K562 (cell line): ENCODE results near the gene PIK3C2B. TPM values are rescaled to one million over a fixed set of nuclear protein-coding genes. Genes with fewer than 3 reads are reported as not detected.
A peak's percentile ranks its signal among the peaks of the same experiment; 100 is the strongest.

Experiments used
- ATAC-seq: fragments of 200-7000 bp; cut with Tn5 transposase; 3 replicates; pipeline ENCODE4 v1.9.1; 2020; ENCODE audit warnings: moderate library complexity
- BruUV-seq: library from RNA; stranded (reverse); fragments of 400-500 nt; replicated peaks from 2 replicates; lab custom pipeline; 2021; lab: Mats Ljungman, UMichigan
- CTCF ChIA-PET: fragments of 300-600 bp; formaldehyde crosslinking; extraction: SDS; loops from one replicate; lab custom pipeline; 2021; ENCODE audit warnings: low intra/inter-chr PET ratio; lab: Yijun Ruan, JAX
- POLR2A ChIA-PET: fragments of 300-600, 350-650 bp; sonication (Branson Sonifier 250); formaldehyde crosslinking; extraction: SDS; loops from one replicate; lab custom pipeline; 2021; ENCODE audit warnings: antibody characterized with exemption, inconsistent platforms; lab: Yijun Ruan, JAX
- DNase-seq, 4 experiments: peaks; one replicate each; pipeline versions ENCODE4 v3.0.0 to v3.0.0-alpha.2; 2011 to 2018; ENCODE audit warnings: low spot score in 3 of 4, mixed read lengths in 3 of 4; ENCODE audit errors: extremely low read depth in 1 of 4
- FAIRE-seq: peaks from 2 replicates; lab custom pipeline; 2011; peaks lifted over from hg19 to GRCh38; lab: Jason Lieb, UNC
- H2AFZ ChIP-seq: 2 replicates; pipeline ENCODE4 v1.6.0; 2011; ENCODE audit warnings: low read depth, low read length, control low read depth, inconsistent platforms
- H3K27ac ChIP-seq: fragments of 200-600 bp; 3 replicates; pipeline ENCODE4 v1.8.0; 2011; ENCODE audit warnings: low read depth, mild to moderate bottlenecking, control low read depth, inconsistent platforms, low read length, moderate library complexity, mixed read lengths; ENCODE audit errors: extremely low read depth
- H3K27me3 ChIP-seq, 2 experiments: fragments of 300-600 bp in 1 of 2; 2 replicates in 1 of 2; 3 replicates in 1 of 2; pipeline versions ENCODE4 v1.6.0 to v1.8.0; 2011; ENCODE audit warnings: inconsistent platforms in 2 of 2, low read length in 2 of 2, mild to moderate bottlenecking in 1 of 2, mixed read lengths in 1 of 2, moderate library complexity in 1 of 2; ENCODE audit not compliant: control insufficient read depth in 2 of 2, insufficient read depth in 2 of 2
- H3K36me3 ChIP-seq: fragments of 300-600 bp; 3 replicates; pipeline ENCODE4 v1.8.0; 2011; ENCODE audit warnings: mild to moderate bottlenecking, low read length, inconsistent platforms; ENCODE audit not compliant: control insufficient read depth, insufficient read depth
- H3K4me1 ChIP-seq, 2 experiments: fragments of 200-600 bp in 1 of 2; replicated peaks in 1 of 2; 2 replicates in 1 of 2; 3 replicates in 1 of 2; pipeline versions ENCODE4 v1.5.1 to v1.8.0; 2011; ENCODE audit warnings: inconsistent platforms in 2 of 2, low read length in 2 of 2, mild to moderate bottlenecking in 1 of 2, mixed read lengths in 1 of 2, moderate library complexity in 1 of 2; ENCODE audit not compliant: control insufficient read depth in 2 of 2, insufficient read depth in 2 of 2
- H3K4me2 ChIP-seq: 2 replicates; pipeline ENCODE4 v1.6.1; 2011; ENCODE audit warnings: low read length, control low read depth, inconsistent platforms, mixed read lengths; ENCODE audit not compliant: insufficient read depth
- H3K4me3 ChIP-seq: fragments of 200-600 bp; sonication (generic), shearing (Covaris generic); 2 replicates; pipeline ENCODE4 v1.5.1; 2016; ENCODE audit warnings: control low read depth, inconsistent platforms
- H3K79me2 ChIP-seq: fragments of 200-600 bp; 3 replicates; pipeline ENCODE4 v1.8.0; 2011; ENCODE audit warnings: low read length, inconsistent platforms; ENCODE audit not compliant: control insufficient read depth, insufficient read depth
- H3K9ac ChIP-seq, 2 experiments: 2 replicates each; pipeline versions ENCODE4 v1.6.0 to v1.6.1; 2011; ENCODE audit warnings: low read depth in 2 of 2, low read length in 2 of 2, control low read depth in 1 of 2, inconsistent platforms in 1 of 2, mild to moderate bottlenecking in 1 of 2, mixed read lengths in 1 of 2; ENCODE audit not compliant: insufficient read depth in 1 of 2
- H3K9me1 ChIP-seq: one replicate; pipeline ENCODE4 v1.6.0; 2011; ENCODE audit warnings: inconsistent platforms, mild to moderate bottlenecking, low read length, moderate library complexity; ENCODE audit not compliant: control insufficient read depth, insufficient read depth
- H3K9me3 ChIP-seq: replicated peaks from 2 replicates; pipeline ENCODE4 v1.5.1; 2011; ENCODE audit warnings: low read depth, low read length, inconsistent platforms; ENCODE audit not compliant: control insufficient read depth, insufficient read depth
- H4K20me1 ChIP-seq: replicated peaks from 2 replicates; pipeline ENCODE4 v1.6.1; 2011; ENCODE audit warnings: low read length, inconsistent platforms, mixed read lengths; ENCODE audit not compliant: control insufficient read depth, insufficient read depth
- CBFA2T2 ChIP-seq: fragments of 450-650 bp; conservative IDR thresholded peaks from 2 replicates; pipeline ENCODE4 v1.6.1; 2017; ENCODE audit warnings: mild to moderate bottlenecking
- CEBPB ChIP-seq: fragments of 450-650 bp; IDR thresholded peaks from 2 replicates; pipeline ENCODE4 v1.6.1; 2016; ENCODE audit warnings: missing genetic modification characterization, missing compliant biosample characterization
- FOXO4 ChIP-seq: fragments of 450-650 bp; formaldehyde crosslinking; IDR thresholded peaks from 2 replicates; pipeline ENCODE4 v1.4.0; 2020; ENCODE audit warnings: mild to moderate bottlenecking, moderate library complexity
- NCOR1 ChIP-seq: fragments of 450-650 bp; IDR thresholded peaks from 2 replicates; pipeline ENCODE4 v1.6.1; 2016; ENCODE audit warnings: mild to moderate bottlenecking, moderate library complexity
- RCOR1 ChIP-seq, 2 experiments: IDR thresholded peaks; 2 replicates each; pipeline ENCODE4 v1.6.1; 2012; ENCODE audit warnings: low read depth in 2 of 2, low read length in 2 of 2, borderline replicate concordance in 1 of 2, improper control_type of control experiment in 1 of 2
- TEAD2 ChIP-seq: fragments of 450-650 bp; IDR thresholded peaks from 2 replicates; pipeline ENCODE4 v1.6.1; 2016; ENCODE audit warnings: missing genetic modification characterization, control low read depth, missing compliant biosample characterization
- THAP12 ChIP-seq: fragments of 250-450 bp; sonication (Bioruptor Pico); IDR thresholded peaks from 2 replicates; pipeline ENCODE4 v1.9.0; 2021; ENCODE audit warnings: mild to moderate bottlenecking, inconsistent platforms
- UBTF ChIP-seq, 2 experiments: IDR thresholded peaks; 2 replicates each; pipeline ENCODE4 v1.6.1; 2012; ENCODE audit warnings: improper control_type of control experiment in 2 of 2, low read depth in 2 of 2, low read length in 2 of 2, borderline replicate concordance in 1 of 2
- WHSC1 ChIP-seq: IDR thresholded peaks from one replicate; pipeline ENCODE4 v1.6.1; 2012; ENCODE audit warnings: low read length, control low read depth, inconsistent platforms
- ZBTB7A ChIP-seq: IDR thresholded peaks from 2 replicates; pipeline ENCODE4 v1.6.1; 2011; ENCODE audit warnings: low read depth, mild to moderate bottlenecking, low read length, moderate library complexity, borderline replicate concordance; ENCODE audit not compliant: control insufficient read depth
- ZNF639 ChIP-seq, 2 experiments: fragments of 200-800 bp in 1 of 2; sonication (Bioruptor generic) in 1 of 2; sonication (generic) in 1 of 2; formaldehyde crosslinking in 1 of 2; IDR thresholded peaks in 1 of 2; conservative IDR thresholded peaks in 1 of 2; 2 replicates each; pipeline versions ENCODE4 v1.5.0 to v1.6.1; 2016 to 2020; ENCODE audit warnings: missing compliant biosample characterization in 1 of 2, missing genetic modification characterization in 1 of 2, missing genetic modification reagents in 1 of 2
- whole genome bisulfite sequencing: fragments of 100-300 bp; shearing (Covaris generic); methylation state at CpG from one replicate; pipeline ENCODE4 v1.1.6; 2016; ENCODE audit warnings: low coverage, mixed read lengths; ENCODE audit not compliant: insufficient coverage; ENCODE audit errors: missing lambda C conversion rate; 5-methylcytosine and 5-hydroxymethylcytosine counted together
- in situ Hi-C: fragments of 300-500 bp; cut with MboI; formaldehyde crosslinking; loops from 4 replicates; pipeline ENCODE4 v1.15.0; 2018; ENCODE audit warnings: inconsistent platforms, mixed read lengths
- intact Hi-C: fragments of 100-400 bp; cut with micrococcal nuclease; formaldehyde crosslinking; loops from 2 replicates; pipeline ENCODE4 v1.14.2; 2022
- polyA plus RNA-seq, 8 experiments: library from polyadenylated mRNA; depleted of rRNA in 4 of 8; stranded (reverse) in 5 of 8; unstranded in 3 of 8; fragments of >200 nt; fragmentation: Nextera tagmentation in 2 of 8; fragmentation: Illumina TruSeq in 1 of 8; extraction: Ambion mirVana in 2 of 8; extraction: Trizol in 1 of 8; gene quantifications; 2 replicates each; pipeline versions ENCODE4 v1.2.1 to v1.2.3, GENCODE V29; 2011 to 2014; ENCODE audit warnings: inconsistent platforms in 1 of 8, missing spikeins in 1 of 8
- total RNA-seq, 7 experiments: library from RNA; depleted of rRNA in 6 of 7; stranded (reverse); fragments of >200 nt in 6 of 7; fragmentation: Illumina TruSeq in 2 of 7; extraction: Trizol in 2 of 7; gene quantifications; 2 replicates each; pipeline versions ENCODE4 v1.2.1 to v1.2.3, GENCODE V29; 2011 to 2021; ENCODE audit warnings: low replicate concordance in 1 of 7

PIK3C2B gene
- total and polyA plus RNA-seq, 9 of the 15 experiments (the other 6 are each of a cell fraction or from before 2014, with no cell fraction given) = 0.10 to 2.9 (median 0.72) TPM

- CTCF ChIA-PET = no interaction called here
- Histone ChIP-seq H3K79me2 (no peaks in the 10 kb centered on the region), H3K4me3 (no peak overlapping the region), H3K9me3 (no peaks in the 10 kb centered on the region), H3K27me3 (peaks cover 9 to 19% of the 10 kb centered on the region in 2 experiments), H3K36me3 (no peaks in the 10 kb centered on the region), H3K4me2 (no peak overlapping the region), H4K20me1 (no peaks in the 10 kb centered on the region), H3K9ac (peak overlapping the region in 1 of 2 experiments; percentile 14; a peak in 1 of 4 replicates), H2AFZ (peak overlapping the region; percentile 3; the same call in 1 of the 2 replicates), H3K9me1 (no peaks in the 10 kb centered on the region), H3K4me1 (peaks cover 35 to 56% of the 10 kb centered on the region in 2 experiments), H3K27ac (no peak overlapping the region)
- peak; percentile 57 to 77 (median 66) for DNase-seq
- no peak for FAIRE-seq
- 18% methylated on average over 11 of the region's 11 CpGs for WGBS
- BruUV-seq = no TSS peak
- intact Hi-C loops = no loop called here
- POLR2A ChIA-PET = interaction anchor here (0.6 to 2.1 kb wide), 3 partner anchors 11 to 328 kb away, joined by 3 to 5 read pairs (median 3); no protein-coding TSS in a partner anchor
- ATAC-seq = peak; percentile 7
- in situ Hi-C loops = no loop called here
- TF ChIP-seq UBTF (IDR thresholded peaks at IDR 0.05; ENCODE audit: borderline replicate concordance in 1 of 2, low read depth in 2 of 2, low read length in 2 of 2) = no peak
- peak; percentile 77 for TF ChIP-seq CBFA2T2
- no peak for TF ChIP-seq WHSC1
- TF ChIP-seq ZBTB7A = peak; percentile 55; the same call in 1 of the 2 replicates
- no peak for TF ChIP-seq THAP12 (CRISPR knock-in tag)
- TF ChIP-seq NCOR1 = peak; percentile 39; the same call in 1 of the 2 replicates
- TF ChIP-seq ZNF639 (CRISPR knock-in tag; conservative IDR thresholded peaks at IDR 0.05 in 1 of 2, IDR thresholded peaks at IDR 0.05 in 1 of 2) = 0 out of 4 replicates have a peak, but pooled peaks of 1 of the 2 experiments have one; percentile 37
- no peak for TF ChIP-seq TEAD2 (tag)
- TF ChIP-seq RCOR1 (IDR thresholded peaks at IDR 0.05; ENCODE audit: borderline replicate concordance in 1 of 2, low read depth in 2 of 2, low read length in 2 of 2) = peak in 1 of 2 experiments; percentile 71; a peak in 1 of 4 replicates
- TF ChIP-seq CEBPB = no peak
- TF ChIP-seq FOXO4 (CRISPR knock-in tag) = 0 out of 2 replicates have a peak, but pooled peaks have one; percentile 3
These were observed 33.0 kb downstream of the PIK3C2B start for GRCh38 chr1:204461331-204462228.
